HepG2 (cell line): ENCODE data around the gene AP3D1. TPM values are rescaled to one million over a fixed set of nuclear protein-coding genes. Genes with fewer than 3 reads are reported as not detected.

Experiments
- ARID2 ChIP-seq: sonication (generic); formaldehyde crosslinking; IDR thresholded peaks from 2 replicates; pipeline ENCODE4 v1.8.1; 2022; ENCODE audit warnings: mild to moderate bottlenecking, missing genetic modification reagents, borderline replicate concordance
- ASH2L ChIP-seq: fragments of 300-600, 200-600 bp; sonication (generic); IDR thresholded peaks from 2 replicates; pipeline ENCODE4 v1.7.0; 2017; ENCODE audit warnings: low read depth, mild to moderate bottlenecking, moderate library complexity, mixed read lengths, low read length; ENCODE audit not compliant: insufficient read length
- ATM ChIP-seq: fragments of 450-650 bp; IDR thresholded peaks from 2 replicates; pipeline ENCODE4 v1.7.1; 2017; ENCODE audit warnings: mild to moderate bottlenecking, borderline replicate concordance
- BRCA1 ChIP-seq: sonication (generic); formaldehyde crosslinking; IDR thresholded peaks from 2 replicates; pipeline ENCODE4 v1.4.0; 2020; ENCODE audit warnings: missing genetic modification reagents
- GFI1 ChIP-seq: sonication (generic); formaldehyde crosslinking; IDR thresholded peaks from 2 replicates; pipeline ENCODE4 v1.5.0; 2020; ENCODE audit warnings: missing genetic modification reagents, mild to moderate bottlenecking, borderline replicate concordance
- JUND ChIP-seq: sonication (generic); formaldehyde crosslinking; IDR thresholded peaks from 2 replicates; pipeline ENCODE4 v1.8.0; 2022; ENCODE audit warnings: mild to moderate bottlenecking, missing genetic modification reagents
- SMAD1 ChIP-seq: sonication (generic); formaldehyde crosslinking; IDR thresholded peaks from 2 replicates; pipeline ENCODE4 v1.4.0; 2020; ENCODE audit warnings: missing genetic modification reagents, low read depth, mild to moderate bottlenecking, borderline replicate concordance
- SMARCE1 ChIP-seq: fragments of 450-650 bp; IDR thresholded peaks from 2 replicates; pipeline ENCODE4 v1.6.1; 2017; ENCODE audit warnings: borderline replicate concordance
- SRSF1 ChIP-seq: fragments of 200-400 bp; formaldehyde crosslinking; optimal IDR thresholded peaks from 2 replicates; pipeline ENCODE3; 2017; ENCODE audit warnings: mild to moderate bottlenecking, low read depth, low read length, moderate library complexity
- TOPORS ChIP-seq: sonication (generic); formaldehyde crosslinking; IDR thresholded peaks from 2 replicates; pipeline ENCODE4 v1.8.0; 2023; ENCODE audit warnings: mild to moderate bottlenecking, missing genetic modification reagents
- ZFP62 ChIP-seq: sonication (generic); formaldehyde crosslinking; IDR thresholded peaks from 2 replicates; pipeline ENCODE4 v1.4.0; 2020; ENCODE audit warnings: missing genetic modification reagents
- ZFP82 ChIP-seq: sonication (generic); formaldehyde crosslinking; IDR thresholded peaks from 2 replicates; pipeline ENCODE4 v1.5.1; 2020; ENCODE audit warnings: mild to moderate bottlenecking, missing genetic modification reagents, borderline replicate concordance
- ZNF282 ChIP-seq: fragments of 450-650 bp; IDR thresholded peaks from 2 replicates; pipeline ENCODE4 v1.6.1; 2018; ENCODE audit not compliant: partially characterized antibody
- ZNF383 ChIP-seq: sonication (generic); formaldehyde crosslinking; IDR thresholded peaks from 2 replicates; pipeline ENCODE4 v1.4.0; 2020; ENCODE audit warnings: missing genetic modification reagents, mild to moderate bottlenecking, borderline replicate concordance
- ZNF549 ChIP-seq: sonication (generic); formaldehyde crosslinking; IDR thresholded peaks from 2 replicates; pipeline ENCODE4 v1.5.0; 2020; ENCODE audit warnings: missing genetic modification reagents
- ZNF629 ChIP-seq: sonication (generic); formaldehyde crosslinking; conservative IDR thresholded peaks from 2 replicates; pipeline ENCODE4 v1.5.0; 2020; ENCODE audit warnings: missing genetic modification reagents
- polyA plus RNA-seq, 8 experiments: library from polyadenylated mRNA; depleted of rRNA in 3 of 8; stranded (reverse) in 7 of 8; unstranded in 1 of 8; fragments of >200 nt; fragmentation: Illumina TruSeq in 4 of 8; extraction: Trizol in 4 of 8; gene quantifications; 2 replicates each; pipeline versions ENCODE4 v1.2.1 to v1.2.3, GENCODE V29; 2011 to 2016; ENCODE audit warnings: low read depth in 4 of 8, missing spikeins in 1 of 8, mixed read lengths in 1 of 8; ENCODE audit not compliant: insufficient read depth in 1 of 8
- total RNA-seq, 5 experiments: library from RNA; depleted of rRNA; stranded (reverse); fragments of >200 nt; fragmentation: Illumina TruSeq; extraction: Trizol; gene quantifications; 2 replicates each; pipeline ENCODE4 v1.2.3, GENCODE V29; 2016; ENCODE audit warnings: low read depth in 1 of 5
- TF ChIP-seq, protein P1 (sequence below): sonication (generic); formaldehyde crosslinking; IDR thresholded peaks from 2 replicates; pipeline ENCODE4 v1.4.0; 2020; ENCODE audit warnings: mild to moderate bottlenecking, missing genetic modification reagents
- TF ChIP-seq, protein P2 (sequence below): sonication (generic); formaldehyde crosslinking; IDR thresholded peaks from 2 replicates; pipeline ENCODE4 v1.9.0; 2021; ENCODE audit warnings: missing genetic modification reagents, mild to moderate bottlenecking, borderline replicate concordance

Gene AP3D1
- total and polyA plus RNA-seq, 2 of the 13 experiments (the other 11 are each of a cell fraction or from before 2014, with no cell fraction given): 68.0 to 82.6 TPM

- TF ChIP-seq, protein P1, sequence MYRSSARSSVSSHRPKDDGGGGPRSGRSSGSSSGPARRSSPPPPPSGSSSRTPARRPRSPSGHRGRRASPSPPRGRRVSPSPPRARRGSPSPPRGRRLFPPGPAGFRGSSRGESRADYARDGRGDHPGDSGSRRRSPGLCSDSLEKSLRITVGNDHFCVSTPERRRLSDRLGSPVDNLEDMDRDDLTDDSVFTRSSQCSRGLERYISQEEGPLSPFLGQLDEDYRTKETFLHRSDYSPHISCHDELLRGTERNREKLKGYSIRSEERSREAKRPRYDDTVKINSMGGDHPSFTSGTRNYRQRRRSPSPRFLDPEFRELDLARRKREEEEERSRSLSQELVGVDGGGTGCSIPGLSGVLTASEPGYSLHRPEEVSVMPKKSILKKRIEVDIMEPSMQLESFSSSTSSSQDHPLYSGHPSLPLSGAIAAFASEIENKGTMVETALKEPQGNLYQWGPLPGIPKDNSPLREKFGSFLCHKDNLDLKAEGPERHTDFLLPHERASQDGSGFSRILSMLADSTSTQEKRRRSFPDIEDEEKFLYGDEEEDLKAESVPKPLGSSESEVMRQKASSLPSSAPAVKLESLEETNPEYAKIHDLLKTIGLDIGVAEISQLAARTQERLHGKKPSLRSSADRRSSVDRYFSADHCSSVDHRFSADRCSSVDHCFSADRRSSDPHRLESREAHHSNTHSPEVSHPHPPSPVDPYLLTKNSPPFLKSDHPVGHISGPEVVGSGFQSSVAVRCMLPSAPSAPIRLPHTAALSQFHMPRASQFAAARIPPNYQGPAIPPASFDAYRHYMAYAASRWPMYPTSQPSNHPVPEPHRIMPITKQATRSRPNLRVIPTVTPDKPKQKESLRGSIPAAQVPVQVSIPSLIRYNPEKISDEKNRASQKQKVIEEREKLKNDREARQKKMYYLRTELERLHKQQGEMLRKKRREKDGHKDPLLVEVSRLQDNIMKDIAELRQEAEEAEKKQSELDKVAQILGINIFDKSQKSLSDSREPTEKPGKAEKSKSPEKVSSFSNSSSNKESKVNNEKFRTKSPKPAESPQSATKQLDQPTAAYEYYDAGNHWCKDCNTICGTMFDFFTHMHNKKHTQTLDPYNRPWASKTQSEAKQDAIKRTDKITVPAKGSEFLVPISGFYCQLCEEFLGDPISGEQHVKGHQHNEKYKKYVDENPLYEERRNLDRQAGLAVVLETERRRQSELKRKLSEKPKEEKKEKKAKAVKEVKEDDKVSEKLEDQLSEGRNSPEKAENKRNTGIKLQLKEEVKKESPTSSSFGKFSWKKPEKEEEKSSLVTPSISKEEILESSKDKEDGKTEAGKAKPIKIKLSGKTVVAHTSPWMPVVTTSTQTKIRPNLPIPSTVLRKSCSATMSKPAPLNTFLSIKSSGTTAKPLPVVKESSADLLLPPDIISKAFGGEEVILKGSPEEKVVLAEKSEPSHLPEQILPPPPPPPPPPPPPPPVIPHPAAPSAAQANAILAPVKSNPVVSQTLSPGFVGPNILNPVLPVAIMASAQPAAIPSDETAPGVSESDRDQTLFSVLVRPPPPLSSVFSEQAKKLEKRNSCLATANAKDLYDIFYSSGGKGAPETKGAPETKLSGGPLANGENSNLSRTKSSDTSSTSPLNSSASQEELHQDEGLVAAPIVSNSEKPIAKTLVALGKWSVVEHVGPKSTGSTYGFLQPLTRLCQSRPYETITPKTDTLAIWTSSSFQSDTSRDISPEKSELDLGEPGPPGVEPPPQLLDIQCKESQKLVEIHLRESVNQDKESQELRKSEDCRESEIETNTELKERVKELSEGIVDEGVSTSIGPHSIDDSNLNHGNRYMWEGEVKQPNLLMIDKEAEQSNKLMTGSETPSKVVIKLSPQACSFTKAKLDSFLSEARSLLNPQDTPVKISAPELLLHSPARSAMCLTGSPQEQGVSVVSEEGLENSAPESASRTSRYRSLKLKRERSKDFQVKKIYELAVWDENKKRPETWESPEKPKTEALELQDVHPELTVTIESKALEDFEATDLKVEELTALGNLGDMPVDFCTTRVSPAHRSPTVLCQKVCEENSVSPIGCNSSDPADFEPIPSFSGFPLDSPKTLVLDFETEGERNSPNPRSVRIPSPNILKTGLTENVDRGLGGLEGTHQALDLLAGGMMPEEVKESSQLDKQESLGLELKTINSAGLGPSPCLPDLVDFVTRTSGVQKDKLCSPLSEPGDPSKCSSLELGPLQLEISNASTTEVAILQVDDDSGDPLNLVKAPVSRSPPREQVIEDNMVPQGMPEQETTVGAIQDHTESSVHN (CRISPR knock-in tag): no peak
- TF ChIP-seq GFI1 (CRISPR knock-in tag) (no peak), ARID2 (CRISPR knock-in tag) (no peak), ZNF383 (CRISPR knock-in tag) (no peak), ZNF549 (CRISPR knock-in tag) (no peak), ASH2L (peak; percentile 51), TOPORS (peak; percentile 78; the same call in 1 of the 2 replicates), ZFP82 (CRISPR knock-in tag) (peak; percentile 48; the same call in 1 of the 2 replicates), SRSF1 (peak; percentile 47), BRCA1 (CRISPR knock-in tag) (no peak), JUND (no peak; the same call in 1 of the 2 replicates), ZNF282 (no peak), SMARCE1 (no peak), ATM (no peak), ZFP62 (no peak), SMAD1 (CRISPR knock-in tag) (no peak), ZNF629 (CRISPR knock-in tag) (no peak)
- TF ChIP-seq, protein P2, sequence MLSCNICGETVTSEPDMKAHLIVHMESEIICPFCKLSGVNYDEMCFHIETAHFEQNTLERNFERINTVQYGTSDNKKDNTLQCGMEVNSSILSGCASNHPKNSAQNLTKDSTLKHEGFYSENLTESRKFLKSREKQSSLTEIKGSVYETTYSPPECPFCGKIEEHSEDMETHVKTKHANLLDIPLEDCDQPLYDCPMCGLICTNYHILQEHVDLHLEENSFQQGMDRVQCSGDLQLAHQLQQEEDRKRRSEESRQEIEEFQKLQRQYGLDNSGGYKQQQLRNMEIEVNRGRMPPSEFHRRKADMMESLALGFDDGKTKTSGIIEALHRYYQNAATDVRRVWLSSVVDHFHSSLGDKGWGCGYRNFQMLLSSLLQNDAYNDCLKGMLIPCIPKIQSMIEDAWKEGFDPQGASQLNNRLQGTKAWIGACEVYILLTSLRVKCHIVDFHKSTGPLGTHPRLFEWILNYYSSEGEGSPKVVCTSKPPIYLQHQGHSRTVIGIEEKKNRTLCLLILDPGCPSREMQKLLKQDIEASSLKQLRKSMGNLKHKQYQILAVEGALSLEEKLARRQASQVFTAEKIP (CRISPR knock-in tag): no peak
Measured at GRCh38 chr19:2061495-2062388, 89.6 kb downstream of the AP3D1 start (continued).
